Measurements from ENCODE around the gene PRMT5. TPM values are rescaled to one million over a fixed set of nuclear protein-coding genes. Genes with fewer than 3 reads are reported as not detected.

Gene PRMT5
- total and polyA plus RNA-seq, 2 donors (not counting 3 experiments of a cell fraction or from before 2014, with no cell fraction given): 73.1 to 197 TPM

GRCh38 chr14:22919601-22919921, 9.6 kb downstream of the PRMT5 start:
- no peak for DNase-seq (ENCODE audit: low read depth, low spot score)
- POLR2A ChIA-PET: interaction anchor here (3.0 kb wide), 1 partner anchor 10 kb away, joined by 12 read pairs; the partner anchor contains the start of gene PRMT5
- peak overlapping the region in 2 of 3 experiments; percentile 24 to 30 for H3K4me3 ChIP-seq (replicated peaks in 1 of 3; ENCODE audit: insufficient read depth in 1 of 3, low read depth in 1 of 3, low read length in 3 of 3)
- H3K79me2 ChIP-seq (ENCODE audit: control insufficient read depth, insufficient read depth, low read length): peaks cover 27% of the 10 kb centered on the region
- peaks cover 12% of the 10 kb centered on the region for H3K4me1 ChIP-seq (ENCODE audit: control insufficient read depth, extremely low read depth, insufficient read depth, low read length)
- no peaks in the 10 kb centered on the region for H3K27me3 ChIP-seq (ENCODE audit: control insufficient read depth in 2 of 2, insufficient read depth in 2 of 2, low read length in 2 of 2)
- TF ChIP-seq POLR2AphosphoS5 (IDR thresholded peaks at IDR 0.05; ENCODE audit: insufficient read depth, low read depth, low read length): no peak
- TF ChIP-seq FOS (IDR thresholded peaks at IDR 0.05; ENCODE audit: borderline replicate concordance, insufficient read depth, low read length): no peak
- no peak for TF ChIP-seq CTCF (IDR thresholded peaks at IDR 0.05; ENCODE audit: extremely low read depth in 1 of 2, insufficient read depth in 1 of 2, low read depth in 1 of 2, low read length in 2 of 2)
- TF ChIP-seq, protein P1, sequence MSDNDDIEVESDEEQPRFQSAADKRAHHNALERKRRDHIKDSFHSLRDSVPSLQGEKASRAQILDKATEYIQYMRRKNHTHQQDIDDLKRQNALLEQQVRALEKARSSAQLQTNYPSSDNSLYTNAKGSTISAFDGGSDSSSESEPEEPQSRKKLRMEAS (IDR thresholded peaks at IDR 0.05; ENCODE audit: insufficient read depth, insufficient read length): no peak
- no peak for TF ChIP-seq GATA2 (IDR thresholded peaks at IDR 0.05; ENCODE audit: insufficient read depth, insufficient read length, low read depth, low read length)
- no peak for TF ChIP-seq JUN (IDR thresholded peaks at IDR 0.05; ENCODE audit: borderline replicate concordance, insufficient read depth, insufficient read length, low read depth)
- no peak for TF ChIP-seq POLR2A (IDR thresholded peaks at IDR 0.05; ENCODE audit: low read depth, low read length)
- no peak for TF ChIP-seq MYC (IDR thresholded peaks at IDR 0.05; ENCODE audit: low read depth, low read length)
- TF ChIP-seq EZH2 (IDR thresholded peaks at IDR 0.05; ENCODE audit: borderline replicate concordance, low read depth, low read length, severe bottlenecking): no peak
- H3K9me1 ChIP-seq (replicated peaks; ENCODE audit: control insufficient read depth, extremely low read depth, insufficient read depth, low read length): no peaks in the 10 kb centered on the region
- no peak for FAIRE-seq
- H3K9me3 ChIP-seq (replicated peaks; ENCODE audit: control insufficient read depth, insufficient read depth, low read length): no peaks in the 10 kb centered on the region
- BruUV-seq (replicated peaks): TSS peak; percentile 92
- dilution Hi-C loops (cut with MboI; ENCODE audit: extremely low pct_ligation_motif_present, low sequenced_read_pairs) (no loop called here), intact Hi-C loops (cut with micrococcal nuclease) (loop anchor here (1.0 to 5.0 kb wide), 3 partner anchors 10 to 362 kb away; partner anchors contain the start of gene PRMT5)
- H2AFZ ChIP-seq (ENCODE audit: low read depth, low read length): peak overlapping the region; percentile 63
- CTCF ChIA-PET: interaction anchor here (0.6 to 3.3 kb wide), 7 partner anchors 10 to 1899 kb away, joined by 3 to 21 read pairs (median 4); partner anchors contain the start of gene PRMT5
- peaks cover 2 to 23% of the 10 kb centered on the region in 2 experiments for H3K36me3 ChIP-seq (ENCODE audit: control insufficient read depth in 2 of 2, extremely low read depth in 1 of 2, insufficient read depth in 2 of 2, low read length in 2 of 2)
- peak overlapping the region; percentile 27 for H3K9ac ChIP-seq (replicated peaks; ENCODE audit: extremely low read depth, insufficient read depth, low read length)
- H3K4me2 ChIP-seq (ENCODE audit: insufficient read depth, low read length): peak overlapping the region; percentile 64
- H4K20me1 ChIP-seq (replicated peaks; ENCODE audit: control insufficient read depth, extremely low read depth, insufficient read depth, low read length): no peaks in the 10 kb centered on the region
- peak overlapping the region; percentile 21 for H3K27ac ChIP-seq (ENCODE audit: insufficient read depth, low read depth, low read length)

Measured in endothelial cell of umbilical vein (primary cell).